Endometrial microvascular endothelial cells (primary cell): ENCODE data around the gene CACNA1D. TPM values are rescaled to one million over a fixed set of nuclear protein-coding genes. Genes with fewer than 3 reads are reported as not detected.

Experiments used
- in situ Hi-C: cut with HindIII; loops from 2 replicates; pipeline ENCODE4 v1.10.0; 2017; ENCODE audit warnings: low sequenced_read_pairs, low pct_unique_long_range_greater_than_20kb; ENCODE audit errors: inconsistent ontology term
- total RNA-seq: library from RNA; depleted of rRNA; stranded (reverse); fragments of >200 nt; gene quantifications from one replicate; pipeline ENCODE4 v1.2.3, GENCODE V29; 2015; ENCODE audit errors: inconsistent ontology term

Gene CACNA1D
- total RNA-seq, 1 donor from 2014 or later: not detected

GRCh38 chr3:53670721-53671120 lies 176.3 kb downstream of the CACNA1D start:
- in situ Hi-C loops: no loop called here

- in situ Hi-C loops: no loop called here
Observed at GRCh38 chr3:53671192-53671960, 177.0 kb downstream of the CACNA1D start.

- in situ Hi-C loops: no loop called here
Observed at GRCh38 chr3:53671961-53672299, 177.5 kb downstream of the CACNA1D start.

GRCh38 chr3:53672981-53673380 lies 178.6 kb downstream of the CACNA1D start:
- in situ Hi-C loops: no loop called here

DNA sequence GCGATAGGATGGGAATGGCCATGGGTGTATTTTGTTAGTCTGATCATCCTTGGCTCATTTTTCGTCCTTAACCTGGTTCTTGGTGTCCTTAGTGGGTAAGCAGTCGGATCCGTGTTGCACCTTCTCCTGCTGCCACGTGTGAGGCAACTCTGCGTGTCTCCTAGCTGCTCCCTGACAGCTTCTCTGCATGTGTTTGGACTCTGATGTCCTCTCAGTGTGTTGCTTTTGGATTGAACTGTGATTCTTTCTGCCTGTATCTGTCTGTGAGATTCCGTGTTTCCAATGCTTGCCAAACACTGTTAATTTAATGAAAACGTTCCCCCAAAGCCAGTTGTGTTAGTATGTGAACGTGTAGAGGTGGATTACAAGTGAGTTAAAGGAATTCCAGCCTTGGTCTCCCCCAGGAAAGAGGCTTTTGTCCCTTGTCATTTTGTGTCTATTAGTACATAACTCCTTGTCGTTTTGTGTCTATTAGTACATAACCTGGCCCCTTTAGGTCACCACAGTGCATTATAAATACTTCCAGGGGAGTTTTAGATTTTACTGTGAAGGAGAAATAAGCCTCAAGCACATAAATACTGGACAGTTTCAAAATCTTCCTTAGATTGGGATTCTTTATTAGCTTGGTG lies 179.4 kb downstream of the CACNA1D start:
- in situ Hi-C loops: no loop called here

DNA sequence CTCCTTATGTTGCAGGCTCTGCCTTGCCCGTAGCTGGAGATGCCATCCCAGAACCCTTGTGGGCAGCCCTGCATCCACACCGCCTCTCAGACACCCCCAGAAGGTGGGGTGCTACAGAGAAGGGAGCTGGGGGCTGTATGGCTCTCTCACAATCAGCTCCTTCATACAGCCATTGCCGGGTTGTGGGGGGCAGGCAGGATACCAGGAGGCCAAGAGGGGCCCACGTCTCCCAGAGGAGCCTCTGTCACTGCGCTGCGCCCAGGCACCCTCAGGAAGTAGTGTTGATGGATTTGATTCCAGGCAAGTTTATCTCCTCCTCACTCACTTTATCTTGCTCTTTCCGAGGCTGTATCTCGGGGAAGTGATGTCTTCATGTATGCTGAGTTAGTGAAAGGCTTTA lies 180.2 kb downstream of the CACNA1D start:
- in situ Hi-C loops: no loop called here

- in situ Hi-C loops: no loop called here
Observed at GRCh38 chr3:53675022-53675697, 180.7 kb downstream of the CACNA1D start.

DNA sequence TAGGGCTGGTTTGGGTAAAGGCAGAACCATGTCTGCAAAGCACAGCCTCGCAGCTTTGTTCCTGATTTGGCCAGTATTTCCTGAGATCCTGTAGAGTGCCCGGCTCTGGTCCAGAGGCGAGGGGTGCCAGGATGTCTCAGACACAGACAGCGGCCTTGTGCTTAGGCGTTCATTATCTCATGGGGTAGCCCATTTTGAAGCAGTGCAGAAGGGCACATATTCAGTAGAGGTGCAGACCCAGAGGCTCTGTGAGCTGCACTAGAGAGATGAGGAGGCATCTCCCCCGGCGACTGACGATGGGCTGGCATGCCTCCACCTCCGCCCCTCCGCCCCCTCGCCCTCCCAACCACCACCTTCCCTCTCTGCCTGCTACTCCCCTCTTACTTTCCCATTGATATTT lies 181.5 kb downstream of the CACNA1D start:
- in situ Hi-C loops: no loop called here

- in situ Hi-C loops: no loop called here
Observed at GRCh38 chr3:53677413-53677812, 183.0 kb downstream of the CACNA1D start.

DNA sequence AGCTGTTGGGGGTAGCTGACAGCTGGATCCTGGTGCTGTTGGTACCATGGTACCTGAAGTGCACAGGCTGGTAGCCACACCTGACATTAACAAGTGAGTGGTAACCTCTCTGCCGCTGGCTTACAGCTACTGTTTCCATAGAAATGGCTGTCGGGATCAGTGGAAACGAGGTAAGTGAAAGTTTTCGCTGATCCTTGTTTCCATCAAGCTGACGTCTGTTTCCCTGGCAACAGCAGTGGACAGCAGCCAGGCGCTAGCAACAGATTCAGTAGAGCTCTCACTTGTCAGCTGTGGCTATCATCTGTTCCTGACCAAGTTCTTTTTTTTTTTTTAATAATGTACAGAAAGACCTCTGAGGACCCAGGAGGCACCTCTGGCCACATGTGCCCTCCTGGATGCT lies 185.6 kb downstream of the CACNA1D start:
- in situ Hi-C loops: no loop called here

DNA sequence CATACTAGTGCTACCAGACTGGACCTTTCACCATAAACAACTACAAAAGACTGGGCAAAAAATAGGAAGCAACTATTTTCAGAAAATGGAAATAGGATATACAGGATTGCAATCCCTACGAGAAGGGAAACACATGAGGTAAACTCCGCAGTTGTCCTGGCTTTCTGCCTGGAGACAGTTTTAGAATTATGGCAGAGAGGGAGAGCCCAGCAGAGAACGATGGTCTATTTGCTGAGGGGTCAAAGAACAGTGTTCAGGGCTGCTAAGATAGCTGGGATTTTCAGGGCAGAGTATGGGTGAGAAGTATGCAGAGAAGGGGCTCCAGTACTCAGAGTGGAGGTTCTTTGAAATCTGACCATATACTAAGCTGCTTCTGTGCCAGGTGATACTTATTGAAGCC lies 188.4 kb downstream of the CACNA1D start:
- in situ Hi-C loops: no loop called here

DNA sequence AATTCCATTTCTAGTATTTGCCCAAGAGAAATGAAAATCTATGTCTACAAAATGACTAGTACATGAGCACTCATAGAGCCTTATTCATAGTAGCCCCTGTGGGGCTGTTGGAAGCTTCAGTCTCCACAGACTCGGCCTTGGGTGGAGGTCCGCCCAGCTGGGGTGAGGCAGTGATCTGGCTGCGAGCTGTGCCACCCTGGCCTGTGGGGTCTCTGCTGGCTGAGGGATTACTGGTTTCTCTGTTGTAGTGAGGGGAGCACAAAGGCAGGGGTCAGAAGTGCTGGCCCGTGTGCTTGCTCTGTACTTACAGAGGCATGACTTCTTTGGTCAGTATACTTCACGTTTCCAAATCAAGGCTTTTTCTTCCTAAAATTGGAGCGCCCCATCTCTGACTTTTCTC lies 193.7 kb downstream of the CACNA1D start:
- in situ Hi-C loops: no loop called here

DNA sequence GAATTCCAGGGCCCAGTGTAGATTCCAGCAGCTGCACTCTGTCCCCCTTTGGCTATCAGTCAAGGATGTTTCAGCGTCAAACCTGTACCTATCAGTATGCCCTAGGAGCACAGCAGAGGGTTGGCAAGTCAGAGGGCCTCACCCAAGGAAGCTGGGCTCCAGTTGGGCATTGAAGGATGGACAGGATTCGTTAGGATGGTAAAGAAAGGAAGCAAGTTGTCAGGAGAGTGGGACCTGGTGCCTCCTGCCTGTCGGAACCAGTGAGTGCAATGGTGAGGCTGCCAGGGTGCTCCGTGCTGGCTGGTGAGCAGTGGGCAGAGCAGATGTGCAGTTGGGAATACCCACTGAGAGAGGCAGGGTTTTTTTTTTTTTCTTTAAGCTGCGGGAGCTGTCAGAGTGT lies 194.6 kb downstream of the CACNA1D start:
- in situ Hi-C loops: no loop called here

DNA sequence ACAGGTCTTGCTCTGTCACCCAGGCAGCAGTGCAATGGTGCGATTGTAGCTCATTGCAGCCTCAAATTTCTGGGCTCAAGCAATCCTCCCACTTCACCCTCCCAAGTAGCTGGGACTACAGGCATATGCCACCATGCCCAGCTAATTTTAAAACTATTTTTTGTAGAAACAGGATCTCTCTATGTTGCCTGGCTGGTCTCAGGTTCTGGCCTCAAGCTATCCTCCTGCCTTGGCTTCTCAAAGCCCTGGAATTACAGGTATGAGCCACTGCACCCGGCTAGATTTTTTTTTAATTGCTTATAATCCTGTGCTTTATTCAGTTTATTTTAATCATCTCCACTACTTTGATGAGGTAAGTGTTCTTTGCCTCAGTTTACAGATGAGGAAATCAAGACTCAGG lies 195.3 kb downstream of the CACNA1D start:
- in situ Hi-C loops: no loop called here

DNA sequence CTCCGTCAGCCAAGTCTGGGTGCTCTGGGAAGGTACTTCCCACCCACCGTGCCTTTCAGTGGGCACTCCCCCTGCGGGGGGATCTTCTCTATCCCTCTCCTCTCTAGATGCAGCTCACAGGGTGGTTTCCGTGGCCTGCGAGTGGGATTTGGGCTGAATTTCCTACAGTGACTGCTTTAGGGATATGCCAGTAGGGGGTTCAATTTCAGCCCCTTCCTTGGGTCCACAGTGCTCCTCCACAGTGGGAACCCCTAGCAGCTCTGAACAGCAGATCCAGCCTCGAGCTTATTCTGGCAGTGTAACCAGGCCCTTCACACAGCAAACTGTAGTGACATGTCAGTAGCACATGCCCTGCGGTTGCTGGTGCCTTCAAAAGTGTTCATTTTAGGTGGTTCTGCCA lies 196.1 kb downstream of the CACNA1D start:
- in situ Hi-C loops: no loop called here

- in situ Hi-C loops: no loop called here
Observed at GRCh38 chr3:53691349-53691748, 196.9 kb downstream of the CACNA1D start.

- in situ Hi-C loops: no loop called here
Observed at GRCh38 chr3:53691885-53692284, 197.5 kb downstream of the CACNA1D start.

GRCh38 chr3:53693451-53693850 lies 199.0 kb downstream of the CACNA1D start:
- in situ Hi-C loops: no loop called here

DNA sequence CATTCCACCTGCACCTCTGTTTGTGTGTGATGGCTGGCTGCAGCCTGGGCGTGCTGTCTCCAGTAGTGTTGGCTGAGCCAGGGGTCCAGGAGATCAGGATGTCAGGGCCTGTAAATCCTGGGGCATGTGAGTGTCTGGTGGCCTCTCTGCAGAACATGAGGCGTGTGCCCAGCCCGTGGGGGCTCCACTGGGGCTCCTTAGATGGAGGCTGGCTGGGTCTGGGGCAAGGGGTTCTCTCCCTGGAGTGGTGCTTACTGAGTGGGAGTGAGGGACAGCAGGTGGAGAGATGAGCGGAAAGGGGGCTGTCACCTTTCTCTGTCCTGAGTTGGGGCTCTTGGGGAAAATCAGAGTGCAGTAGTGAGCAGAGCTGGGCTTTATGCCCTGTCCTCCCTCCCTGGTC lies 199.6 kb downstream of the CACNA1D start:
- in situ Hi-C loops: no loop called here

DNA sequence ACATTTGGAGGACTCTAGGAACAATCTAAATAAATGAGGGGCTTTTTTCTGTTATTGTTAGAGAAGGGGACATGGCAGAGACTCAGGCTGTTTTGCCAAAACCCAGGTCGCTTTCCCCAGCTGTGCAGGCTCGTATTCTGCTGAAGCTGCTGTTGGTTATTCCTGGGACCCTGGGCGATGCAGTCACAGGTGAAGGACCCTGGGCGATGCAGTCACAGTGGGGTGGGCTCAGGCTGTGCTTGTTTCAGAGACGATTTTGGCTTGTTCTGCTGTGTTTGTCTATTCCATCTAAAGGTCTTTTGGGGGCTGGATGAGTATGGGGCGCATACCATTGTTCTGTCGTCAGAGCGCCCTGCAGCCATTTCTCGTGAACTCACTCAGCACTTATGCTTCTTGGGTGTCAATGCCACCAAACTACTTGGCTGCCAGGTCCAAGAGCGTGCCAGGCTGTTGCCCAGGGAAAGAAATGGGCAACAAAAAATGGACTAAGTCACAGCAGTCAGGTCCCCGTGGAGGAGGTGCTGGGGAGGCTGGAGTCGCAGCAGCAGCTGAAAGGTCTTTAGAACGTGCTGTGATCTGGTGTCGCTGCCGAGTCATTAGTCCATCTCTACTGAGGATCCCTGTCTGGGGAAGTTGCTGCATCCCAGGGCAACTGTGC lies 200.4 kb downstream of the CACNA1D start:
- in situ Hi-C loops: no loop called here
